H1 (cell line): ENCODE measurements around the gene CUX1.

Experiments used
- CTCF ChIP-seq, 3 experiments: IDR thresholded peaks; 1 replicate in 2 of 3; 2 replicates in 1 of 3; pipeline versions ENCODE4 v1.5.1 to v1.6.1; 2011; ENCODE audit warnings: low read length in 3 of 3, mild to moderate bottlenecking in 3 of 3, inconsistent platforms in 2 of 3, low read depth in 1 of 3, moderate library complexity in 1 of 3; ENCODE audit not compliant: insufficient read depth in 1 of 3; ENCODE audit errors: control extremely low read depth in 1 of 3
- EP300 ChIP-seq, 2 experiments: IDR thresholded peaks; 1 replicate in 1 of 2; 2 replicates in 1 of 2; pipeline ENCODE4 v1.6.1; 2011 to 2012; ENCODE audit warnings: low read depth in 2 of 2, low read length in 2 of 2, mild to moderate bottlenecking in 2 of 2, borderline replicate concordance in 1 of 2, inconsistent platforms in 1 of 2, moderate library complexity in 1 of 2
- POLR2A ChIP-seq, 2 experiments: IDR thresholded peaks; 1 replicate in 1 of 2; 2 replicates in 1 of 2; pipeline ENCODE4 v1.6.1; 2011; ENCODE audit warnings: low read depth in 2 of 2, low read length in 2 of 2, mild to moderate bottlenecking in 2 of 2; ENCODE audit errors: control extremely low read depth in 1 of 2
- TAF1 ChIP-seq: IDR thresholded peaks from 2 replicates; pipeline ENCODE4 v1.6.1; 2011; ENCODE audit warnings: mild to moderate bottlenecking, low read depth, low read length
- YY1 ChIP-seq: IDR thresholded peaks from 2 replicates; pipeline ENCODE4 v1.6.1; 2011; ENCODE audit warnings: low read depth, mild to moderate bottlenecking, low read length

- TF ChIP-seq EP300 (IDR thresholded peaks at IDR 0.05; ENCODE audit: borderline replicate concordance in 1 of 2, low read depth in 2 of 2, low read length in 2 of 2) (no peak), TAF1 (no peak), YY1 (no peak), POLR2A (IDR thresholded peaks at IDR 0.05; ENCODE audit: control extremely low read depth in 1 of 2, low read depth in 2 of 2, low read length in 2 of 2) (no peak), CTCF (IDR thresholded peaks at IDR 0.05; ENCODE audit: control extremely low read depth in 1 of 3, insufficient read depth in 1 of 3, low read depth in 1 of 3, low read length in 3 of 3) (no peak)
These were observed 503.4 kb downstream of the CUX1 start for GRCh38 chr7:102320601-102321350.
